Ovary (tissue), 3 donors: Measurements from ENCODE around the gene SUV39H1.

Experiments
- CTCF ChIP-seq, 3 donors: fragments of 450-650 bp in 2 of 3; fragments of 200-600 bp in 1 of 3; IDR thresholded peaks; one replicate each; pipeline versions ENCODE4 v1.5.1 to v1.8.0; 2016 to 2022; ENCODE audit warnings: antibody characterized with exemption in 3 of 3, mild to moderate bottlenecking in 1 of 3
- POLR2A ChIP-seq: fragments of 450-650 bp; IDR thresholded peaks from one replicate; pipeline ENCODE4 v1.6.1; 2017; ENCODE audit warnings: antibody characterized with exemption, mild to moderate bottlenecking, moderate library complexity
- donor health status: DM: no; HTN: no; CAD: no.

GRCh38 chrX:48664156-48664555 is 32.4 kb upstream of the SUV39H1 start:
- no peak for TF ChIP-seq CTCF (IDR thresholded peaks at IDR 0.05)
- no peak for TF ChIP-seq POLR2A
